ENCODE data around the gene DNAJC18.

- TF ChIP-seq CTCF (conservative IDR thresholded peaks at IDR 0.05; ENCODE audit: low read depth, low read length) (no peak), EZH2 (IDR thresholded peaks at IDR 0.05; ENCODE audit: borderline replicate concordance, low read depth, low read length, poor library complexity, severe bottlenecking) (no peak)
Observed at GRCh38 chr5:139388198-139388821, 51.0 kb downstream of the DNAJC18 start.

Measured in A673 (cell line).